GM19467 (cell line): ENCODE data around the gene MOSMO.
"Not testable (repeated sequence)": the region's sequence is repeated elsewhere in the genome, so short reads cannot be mapped to it uniquely, and the experiment has no call there.

Source experiments
- ATAC-seq: cut with Tn5 transposase; IDR thresholded peaks from one replicate; pipeline ENCODE4 v1.9.1; 2021; ENCODE audit warnings: mild to moderate bottlenecking, moderate library complexity; ENCODE audit not compliant: unreplicated experiment

The MOSMO gene

DNA sequence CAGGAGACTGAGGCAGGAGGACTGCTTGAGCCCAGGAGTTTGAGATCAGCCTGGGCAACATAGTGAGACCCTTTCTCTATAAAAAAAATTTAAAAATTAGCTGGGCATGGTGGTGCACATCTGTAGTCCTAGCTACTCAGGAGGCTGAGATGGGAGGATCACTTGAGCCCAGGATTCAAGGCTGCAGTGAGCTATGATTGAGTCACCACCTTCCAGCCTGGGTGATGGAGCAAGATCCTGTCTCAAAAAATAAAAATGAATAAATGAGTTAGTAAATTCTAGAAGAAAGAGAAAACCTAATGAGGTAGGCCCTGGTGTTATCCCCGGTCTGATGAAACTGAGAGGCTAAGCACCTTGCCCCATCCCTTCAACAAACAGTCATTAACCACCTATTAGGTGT lies 5.9 kb upstream of the MOSMO start:
- ATAC-seq: not testable (repeated sequence)

DNA sequence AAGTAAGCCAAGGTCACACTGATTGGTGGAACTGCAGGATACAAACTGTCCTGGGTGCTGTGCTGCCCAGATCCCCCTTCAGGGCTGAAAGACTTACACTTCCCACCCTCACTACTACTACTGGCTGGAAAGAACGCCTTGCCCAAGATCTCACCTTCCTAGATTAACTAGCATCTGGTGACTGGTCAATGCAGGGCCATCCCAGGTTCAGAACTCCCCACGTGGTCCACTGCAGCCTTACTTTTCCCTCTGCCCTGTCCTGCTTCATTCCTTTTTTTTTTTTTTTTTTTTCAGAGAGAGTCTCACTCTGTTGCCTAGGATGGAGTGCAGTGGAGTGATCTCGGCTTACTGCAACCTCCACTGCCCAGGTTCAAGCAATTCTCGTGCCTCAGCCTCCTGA lies 4.7 kb upstream of the MOSMO start:
- ATAC-seq: no peak

DNA sequence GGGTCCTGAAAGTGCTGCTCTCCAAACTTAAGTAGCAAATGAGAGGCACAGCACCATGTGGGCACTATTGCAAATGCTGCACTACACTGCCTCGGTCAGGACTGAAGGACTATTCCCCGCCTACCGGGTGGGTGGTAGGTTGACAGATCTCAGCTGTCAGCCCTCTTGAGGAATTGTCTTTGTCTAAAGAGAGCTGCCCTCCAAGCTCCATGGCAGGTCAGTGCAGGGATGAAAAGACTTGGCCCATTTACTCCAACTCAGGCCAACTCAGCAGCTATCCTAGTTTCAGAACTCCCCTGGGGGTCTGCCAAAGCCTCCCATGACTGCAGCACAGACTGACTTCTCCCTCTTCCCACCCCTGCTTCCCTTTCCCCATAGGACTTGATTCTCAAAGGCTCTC lies 3.6 kb upstream of the MOSMO start:
- no peak for ATAC-seq

DNA sequence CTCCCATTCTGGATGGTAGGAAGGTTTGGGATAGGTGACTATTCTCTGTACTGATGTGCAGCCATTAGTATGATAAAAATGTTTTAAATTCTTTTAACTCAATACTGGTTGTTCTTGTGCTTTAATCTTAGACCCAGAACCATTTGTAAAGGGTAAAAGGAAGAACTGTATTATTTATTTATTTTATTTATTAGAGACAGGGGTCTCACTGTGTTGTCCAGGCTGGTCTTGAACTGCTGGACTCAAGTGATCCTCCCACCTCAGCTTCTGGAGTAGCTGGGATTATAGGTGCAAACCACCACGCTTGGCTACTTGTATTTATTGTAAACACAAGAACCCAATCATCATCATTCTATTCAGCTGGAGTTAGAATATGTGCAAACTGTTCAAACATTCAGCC lies 2.2 kb upstream of the MOSMO start:
- no peak for ATAC-seq

DNA sequence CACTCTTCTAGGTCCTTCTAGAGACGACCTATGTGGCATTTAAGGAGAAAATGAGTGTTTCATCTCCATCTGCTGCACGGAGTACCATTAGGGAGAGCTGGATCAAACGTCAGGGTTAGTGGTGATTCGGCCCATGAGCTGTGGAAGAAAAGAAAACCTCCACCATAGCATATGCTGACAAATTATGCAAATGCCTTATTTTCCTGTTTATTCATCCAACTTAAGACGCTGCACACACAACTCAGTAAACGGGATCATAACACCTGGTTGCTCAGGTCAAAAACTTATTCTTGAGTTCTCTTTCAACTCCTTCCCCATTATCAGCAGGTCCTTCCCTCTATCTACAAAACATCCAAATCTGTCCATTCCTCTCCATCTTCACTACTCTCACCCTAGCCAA lies 1.3 kb upstream of the MOSMO start:
- ATAC-seq: no peak

DNA sequence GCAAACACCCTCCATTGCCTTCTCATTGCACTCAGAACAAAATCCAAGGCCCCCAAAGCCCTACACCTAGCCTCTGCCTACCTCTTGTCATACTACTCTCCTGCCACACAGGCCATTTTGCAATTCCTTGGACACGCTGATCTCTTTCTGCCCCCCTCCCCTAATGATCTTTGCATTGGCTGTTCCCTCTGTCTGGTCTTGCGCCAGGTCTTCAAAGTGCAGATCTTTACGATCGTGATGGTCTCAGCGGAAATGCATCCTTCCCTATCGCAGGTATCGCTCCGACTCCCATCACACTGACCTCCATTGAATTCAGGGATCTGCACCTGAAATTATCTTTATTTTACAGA lies 777 bp upstream of the MOSMO start:
- no peak for ATAC-seq

DNA sequence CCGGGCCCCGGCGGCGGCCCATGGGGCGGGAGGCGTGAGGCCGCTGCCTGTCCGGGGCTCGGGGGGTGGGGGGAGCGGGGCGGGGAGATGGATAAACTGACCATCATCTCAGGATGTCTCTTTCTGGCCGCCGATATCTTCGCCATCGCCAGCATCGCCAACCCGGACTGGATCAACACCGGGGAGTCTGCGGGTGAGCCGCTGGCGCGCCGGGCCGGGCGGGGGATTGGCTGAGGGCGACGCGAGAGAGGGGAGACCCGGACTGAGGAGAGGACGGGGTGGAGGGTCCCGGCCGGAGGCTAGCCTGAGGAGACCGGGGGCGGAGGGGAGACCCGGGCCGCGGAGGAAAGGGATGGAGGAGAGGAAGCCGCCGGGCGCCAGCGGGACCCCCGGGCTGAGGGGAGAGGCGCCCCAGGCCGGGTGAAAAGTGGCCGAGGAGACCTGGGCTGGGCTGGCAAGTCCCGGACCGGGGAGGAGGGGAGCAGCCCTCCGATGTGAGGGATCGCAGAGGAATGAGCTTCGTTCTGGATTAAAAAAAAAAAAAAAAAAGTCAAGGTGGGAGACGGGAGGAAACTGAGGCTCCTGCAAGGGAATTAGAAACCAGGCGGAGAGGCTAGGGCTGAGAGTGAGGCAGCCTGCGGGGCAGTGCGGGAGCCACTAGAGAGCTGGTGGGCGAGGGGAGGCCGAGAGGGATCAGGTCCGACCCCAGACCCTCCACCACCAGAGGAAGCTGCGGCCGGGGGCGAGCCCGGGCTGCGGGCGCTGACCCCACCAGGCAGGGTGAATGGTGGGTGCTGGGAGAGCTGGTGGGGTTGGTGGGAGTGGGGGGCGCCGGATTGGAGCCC lies 526 bp downstream of the MOSMO start:
- ATAC-seq: no peak

DNA sequence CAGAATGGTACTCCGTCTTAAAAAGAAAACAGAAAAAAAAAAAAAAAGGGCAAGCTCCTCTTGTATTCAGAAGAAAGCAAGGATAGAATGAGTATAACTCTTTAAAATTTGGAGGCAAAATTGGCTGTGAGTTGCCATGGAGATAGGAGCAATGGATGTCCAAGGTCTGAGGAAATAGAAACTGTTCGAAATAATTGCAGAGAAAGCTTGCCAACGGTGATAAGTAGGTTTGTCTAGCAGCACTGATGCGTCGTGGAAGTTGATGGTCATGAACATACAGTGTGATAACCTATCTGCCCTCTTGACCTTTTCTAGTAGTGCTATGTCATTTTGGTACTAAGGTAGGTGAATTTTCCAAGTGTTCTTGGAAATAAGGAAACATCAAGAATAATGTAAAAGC lies 3.0 kb downstream of the MOSMO start:
- ATAC-seq: no peak

DNA sequence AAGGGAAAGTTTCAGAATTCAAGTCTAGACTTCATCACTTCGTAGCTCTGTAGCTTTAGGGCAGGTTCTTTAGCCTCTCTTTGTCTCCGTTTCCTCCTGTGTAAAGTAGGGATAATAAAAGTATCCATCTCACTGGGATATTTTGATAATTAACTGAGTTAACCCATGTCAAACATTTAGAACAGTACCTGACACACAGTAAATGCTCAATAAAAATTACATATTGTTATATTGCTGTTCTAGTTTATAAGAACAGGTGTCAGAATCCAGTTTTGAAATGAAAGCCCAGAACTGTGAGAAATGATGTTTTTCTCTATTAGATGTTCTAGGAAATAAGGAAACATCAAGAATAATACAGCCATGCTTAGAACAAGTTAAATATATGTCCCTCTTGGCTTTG lies 4.3 kb downstream of the MOSMO start:
- ATAC-seq: no peak

DNA sequence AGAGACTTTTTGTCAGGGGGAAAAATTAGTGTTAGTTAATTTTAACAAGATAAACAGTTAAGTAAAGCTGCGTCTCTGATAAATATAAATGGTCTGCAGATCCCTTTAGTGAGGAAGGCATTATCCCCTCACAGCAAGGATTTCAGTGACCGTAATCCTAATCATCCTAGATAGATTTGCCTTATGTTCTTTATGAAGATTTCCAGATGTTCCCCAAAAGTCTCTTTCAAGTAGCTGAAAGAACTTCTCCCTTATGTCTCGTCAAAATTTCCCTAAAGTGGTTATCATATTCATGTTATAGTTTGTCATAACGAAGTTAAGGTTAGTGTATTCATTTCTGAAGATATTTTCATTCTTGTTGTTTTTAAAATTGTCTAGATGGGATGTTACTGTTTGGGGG lies 5.6 kb downstream of the MOSMO start:
- no peak for ATAC-seq

DNA sequence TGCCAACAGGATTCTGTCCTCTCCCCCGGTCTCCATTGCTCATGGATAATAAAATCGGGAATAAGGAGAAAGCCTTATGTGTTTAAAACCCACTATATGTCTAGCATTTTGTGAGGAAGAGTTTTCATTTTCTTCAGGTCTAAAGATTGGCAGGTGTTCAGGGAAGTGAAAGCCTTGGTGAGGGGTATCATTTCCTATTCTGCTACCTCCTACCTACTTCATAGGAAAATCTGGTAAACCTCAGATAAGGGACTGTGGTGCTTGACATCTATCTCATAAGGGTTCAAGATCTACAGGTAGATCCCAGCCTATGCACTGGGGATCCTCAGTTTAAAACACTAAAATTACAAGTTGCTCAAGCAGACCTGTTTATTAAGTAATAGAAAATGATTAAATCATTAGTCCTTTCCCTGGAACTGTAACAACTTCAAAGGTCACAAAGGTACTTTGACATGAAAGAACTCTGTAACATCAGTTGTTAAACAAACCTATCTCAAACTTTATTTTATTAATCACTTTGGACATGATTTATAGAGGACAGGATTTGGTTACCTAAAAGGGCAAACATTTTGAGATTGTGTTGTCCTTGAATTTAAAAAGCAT lies 6.5 kb downstream of the MOSMO start:
- ATAC-seq: no peak

DNA sequence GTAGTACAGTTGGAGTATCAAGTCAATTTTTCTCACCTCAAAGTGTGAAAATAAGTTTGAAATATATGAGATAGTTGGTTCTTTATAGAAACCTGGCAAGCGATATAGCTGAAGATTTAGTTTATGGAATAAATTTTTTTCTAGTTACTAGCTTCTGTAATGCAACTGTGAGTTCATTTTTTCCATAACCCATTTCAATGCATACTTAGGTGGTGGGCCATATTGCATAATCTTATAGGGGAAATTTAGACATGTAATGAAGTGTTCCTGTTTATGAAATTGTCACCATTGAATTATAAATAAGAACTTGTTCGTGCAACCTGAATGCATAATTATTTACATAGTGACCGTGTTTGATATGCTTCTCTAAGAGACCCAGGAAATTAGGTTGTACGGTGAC lies 9.0 kb downstream of the MOSMO start:
- no peak for ATAC-seq

DNA sequence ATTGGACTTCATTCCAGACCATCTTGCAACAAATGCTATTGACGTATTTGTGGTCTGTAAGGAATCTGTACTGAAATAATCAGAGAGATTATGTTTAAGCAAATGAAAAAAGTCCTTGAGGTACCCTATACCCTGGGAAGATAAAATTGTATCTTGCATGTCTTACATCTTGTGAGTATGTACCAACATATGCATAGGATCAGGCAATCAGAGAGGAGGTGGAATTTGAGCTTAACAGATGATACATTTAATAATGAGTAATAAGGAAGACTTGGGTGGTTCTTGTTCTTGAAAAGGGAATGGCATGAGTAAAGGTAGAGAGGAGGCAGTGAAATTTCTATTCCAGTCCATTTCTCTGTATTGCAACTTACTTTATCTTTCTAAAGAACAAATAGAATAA lies 10.6 kb downstream of the MOSMO start:
- no peak for ATAC-seq

DNA sequence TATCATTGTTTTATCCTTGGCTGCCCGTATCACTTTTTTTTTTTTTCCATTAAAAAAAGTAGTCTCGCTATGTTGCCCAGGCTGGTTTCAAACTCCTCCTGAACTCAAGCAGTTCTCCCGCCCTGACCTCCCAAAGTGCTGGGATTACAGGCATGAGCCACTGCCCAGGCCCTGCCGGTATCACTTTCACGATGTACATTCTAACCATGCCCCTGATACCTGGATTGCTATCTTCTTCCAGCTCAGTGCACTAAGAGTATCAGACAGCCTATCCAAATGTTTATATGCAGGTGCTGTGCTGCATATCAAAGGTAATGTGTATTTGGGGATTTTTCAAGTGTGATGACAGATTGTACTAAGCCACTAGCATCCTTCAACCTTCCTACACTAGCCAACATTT lies 14.2 kb downstream of the MOSMO start:
- ATAC-seq: no peak

DNA sequence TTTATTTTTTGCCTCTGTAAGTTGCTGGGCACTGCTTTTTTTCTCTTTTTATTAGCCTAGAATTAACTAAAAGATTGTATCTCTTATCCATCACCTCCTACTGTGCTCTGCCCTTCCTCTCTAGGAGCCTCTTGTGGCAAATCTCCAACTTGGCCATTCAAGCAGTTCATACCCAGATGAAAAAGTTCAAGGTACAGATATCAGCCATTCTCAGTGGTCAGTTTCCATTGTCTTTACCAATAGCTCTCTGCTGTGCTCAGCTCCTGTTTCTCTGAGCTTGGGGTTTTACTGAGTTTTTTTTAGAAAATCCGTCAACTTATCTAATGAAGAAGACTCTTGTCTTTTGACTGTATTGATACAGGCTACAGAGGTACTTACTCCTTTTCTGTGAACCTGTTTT lies 15.6 kb downstream of the MOSMO start:
- ATAC-seq: no peak

DNA sequence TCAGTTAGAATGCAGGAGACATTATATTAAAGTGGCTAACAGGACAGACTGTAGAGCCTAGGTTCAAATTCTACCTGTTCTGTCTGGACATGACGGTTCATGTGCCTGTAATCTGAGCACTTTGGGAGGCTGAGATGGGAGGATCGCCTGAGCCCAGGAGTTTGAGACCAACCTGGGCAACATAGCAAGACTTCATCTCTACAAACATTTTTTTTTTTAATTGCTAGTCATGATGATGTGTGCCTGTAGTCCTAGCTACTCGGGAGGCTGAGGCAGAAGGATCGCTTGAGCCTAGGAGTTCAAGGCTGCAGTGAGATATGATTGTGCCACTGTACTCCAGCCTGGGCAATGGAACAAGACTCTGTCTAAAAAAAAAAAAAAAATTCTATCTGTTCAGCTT lies 16.9 kb downstream of the MOSMO start:
- not testable (repeated sequence) for ATAC-seq

DNA sequence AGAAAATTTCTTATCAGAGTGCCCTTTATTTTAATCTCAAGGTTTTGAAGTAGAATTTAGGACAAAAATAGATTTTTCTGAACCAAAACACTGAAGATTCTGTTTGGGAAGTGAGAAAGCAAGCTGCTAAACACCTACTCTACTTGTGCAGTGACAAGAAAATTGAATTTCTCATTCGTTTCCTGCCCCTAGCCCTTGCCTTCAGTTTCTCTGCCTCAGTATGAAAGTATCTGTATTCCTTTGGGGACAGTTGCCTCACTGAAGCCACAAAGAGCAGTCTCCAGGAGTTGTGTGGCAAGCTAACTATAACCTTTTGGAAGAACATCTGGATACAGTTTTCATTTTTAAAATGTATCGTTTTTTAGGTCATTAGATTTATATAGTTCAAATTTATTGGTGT lies 19.7 kb downstream of the MOSMO start:
- ATAC-seq: no peak

DNA sequence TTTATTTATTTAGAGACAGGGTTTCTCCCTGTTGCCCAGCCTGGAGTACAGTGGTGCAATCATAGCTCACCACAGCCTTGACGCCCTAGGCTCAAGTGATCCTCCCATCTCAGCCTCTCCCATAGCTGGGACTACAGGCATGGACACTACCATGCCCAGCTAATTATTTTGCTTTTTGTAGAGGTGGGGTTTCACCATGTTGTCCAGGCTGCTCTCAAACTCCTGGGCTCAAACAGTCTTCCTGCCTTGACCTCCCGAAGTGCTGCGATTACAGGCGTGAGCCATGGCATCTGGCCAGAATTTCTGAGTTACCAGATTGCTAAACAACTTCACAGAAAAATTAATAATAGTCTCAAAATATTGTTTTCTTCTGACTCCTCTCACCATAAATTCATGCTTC lies 21.7 kb downstream of the MOSMO start:
- ATAC-seq: no peak

DNA sequence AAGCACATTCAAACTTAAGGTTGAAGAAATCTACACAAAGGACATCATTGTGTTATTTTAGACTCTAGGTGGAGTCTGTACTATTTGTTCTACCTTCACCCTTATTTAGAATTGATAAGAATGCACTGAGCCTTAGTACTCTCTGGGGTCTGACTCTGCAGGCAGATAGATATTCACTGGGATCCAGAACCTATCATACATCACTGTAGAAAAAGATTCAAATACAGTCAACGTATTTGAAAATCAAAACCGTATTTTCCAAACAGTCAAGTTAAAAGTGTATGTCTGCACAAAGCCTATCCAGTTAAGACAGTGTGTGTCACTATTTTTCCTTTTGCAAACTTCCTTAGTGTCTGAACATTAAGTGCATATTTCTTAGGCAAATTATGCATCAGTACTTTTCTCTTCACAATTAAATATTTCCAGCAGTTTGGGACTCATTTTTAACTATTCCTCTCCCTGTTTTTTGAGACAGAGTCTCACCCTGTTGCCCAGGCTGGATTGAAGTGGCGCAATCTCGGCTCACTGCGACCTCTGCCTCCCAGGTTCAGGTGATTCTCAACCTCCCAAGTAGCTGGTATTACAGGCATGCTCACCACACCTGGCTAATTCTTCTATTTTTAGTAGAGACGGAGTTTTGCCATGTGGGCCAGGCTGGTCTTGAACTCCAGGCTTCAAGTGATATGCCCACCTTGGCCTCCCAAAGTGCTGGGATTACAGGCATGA lies 22.3 kb downstream of the MOSMO start:
- no peak for ATAC-seq

DNA sequence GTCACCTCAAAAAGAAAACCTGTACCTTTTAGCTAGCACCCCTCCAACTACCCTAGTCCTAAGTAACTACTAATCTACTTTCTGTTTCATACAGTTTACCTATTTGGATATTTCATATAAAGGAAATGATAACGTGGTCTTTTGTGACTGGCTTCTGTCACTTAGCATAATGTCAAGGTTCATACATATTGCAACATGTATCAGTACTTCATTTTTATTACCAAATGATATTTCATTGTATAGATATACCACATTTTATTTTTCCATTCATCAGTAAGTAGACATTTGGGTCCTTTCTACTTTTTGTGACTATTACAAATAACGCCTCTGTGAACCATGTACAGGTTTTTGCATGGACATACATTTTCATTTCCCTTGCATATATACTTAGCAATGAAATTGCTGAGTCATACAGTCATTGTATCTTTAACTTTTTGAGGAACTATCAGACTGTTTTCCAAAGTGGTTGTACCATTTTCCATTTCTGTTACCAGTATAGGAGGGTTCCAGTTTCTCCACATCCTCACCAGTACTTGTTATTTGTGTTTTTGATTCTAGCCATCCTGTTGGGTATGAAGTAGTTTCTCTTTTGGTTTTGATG lies 23.7 kb downstream of the MOSMO start:
- no peak for ATAC-seq

DNA sequence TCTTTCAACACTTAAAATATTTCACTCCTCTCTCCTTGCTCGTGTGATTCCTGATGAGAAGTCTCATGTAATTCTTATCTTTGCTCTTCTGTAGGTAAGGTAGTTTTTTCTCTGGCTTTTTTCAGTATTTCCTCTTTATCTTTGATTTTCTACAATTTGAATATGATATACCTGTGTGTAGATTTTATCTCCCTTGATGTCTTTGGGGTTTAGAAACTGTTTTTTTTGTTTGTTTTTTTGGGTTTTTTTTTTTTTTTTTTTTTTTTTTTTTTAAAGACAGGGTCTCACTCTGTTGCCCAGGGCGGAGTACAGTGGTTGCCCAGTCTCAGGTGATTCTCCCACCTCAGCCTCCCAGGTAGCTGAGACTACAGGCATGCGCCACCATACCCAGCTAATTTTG lies 26.6 kb downstream of the MOSMO start:
- no peak for ATAC-seq

DNA sequence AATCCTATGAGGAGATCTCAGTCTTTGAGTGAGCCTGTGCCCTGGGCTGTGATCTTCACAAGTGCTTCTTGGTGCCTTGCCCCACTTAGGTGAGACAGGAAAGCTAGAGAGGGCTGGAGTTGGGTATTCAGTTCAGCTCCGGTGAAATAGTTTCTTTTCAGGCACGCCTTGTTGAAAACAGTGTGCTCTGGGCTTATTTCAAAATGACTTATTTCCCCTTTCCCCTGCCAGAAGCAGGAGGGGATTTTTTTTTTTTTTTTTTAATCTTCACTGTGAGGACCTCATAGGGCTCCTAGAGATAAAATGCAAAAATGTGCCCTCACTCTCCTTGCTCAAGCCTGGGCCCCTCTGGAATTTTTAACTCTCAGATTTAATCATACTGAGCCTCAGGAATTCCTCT lies 27.2 kb downstream of the MOSMO start:
- ATAC-seq: no peak
